Smooth muscle cell (in vitro differentiated cells): Measurements from ENCODE around the gene ADCK2. TPM values are rescaled to one million over a fixed set of nuclear protein-coding genes. Genes with fewer than 3 reads are reported as not detected.
"Not testable (repeated sequence)": the region's sequence is repeated elsewhere in the genome, so short reads cannot be mapped to it uniquely, and the experiment has no call there.

Source experiments
- DNase-seq: peaks from one replicate; lab custom pipeline; 2025; ENCODE audit not compliant: unreplicated experiment; lab: John Stamatoyannopoulos, UW
- H2AFZ ChIP-seq: fragments of 200-600 bp; sonication (generic); 2 replicates; pipeline ENCODE4 v1.6.0; 2016; ENCODE audit warnings: antibody characterized with exemption, low read depth, mild to moderate bottlenecking
- H3F3A ChIP-seq: fragments of 200-600 bp; sonication (generic); 2 replicates; pipeline ENCODE4 v1.6.0; 2017; ENCODE audit warnings: antibody characterized with exemption, low read depth
- H3K27ac ChIP-seq: fragments of 200-600 bp; sonication (generic); 2 replicates; pipeline ENCODE4 v1.5.1; 2016; ENCODE audit warnings: low read depth, mild to moderate bottlenecking
- H3K27me3 ChIP-seq: fragments of 200-600 bp; sonication (generic); 2 replicates; pipeline ENCODE4 v1.6.1; 2016; ENCODE audit warnings: low read depth, mild to moderate bottlenecking
- H3K36me3 ChIP-seq: fragments of 200-600 bp; sonication (generic); 2 replicates; pipeline ENCODE4 v1.5.1; 2016; ENCODE audit warnings: low read depth
- H3K4me1 ChIP-seq: fragments of 200-600 bp; sonication (generic); 2 replicates; pipeline ENCODE4 v1.5.1; 2016; ENCODE audit warnings: low read depth
- H3K4me2 ChIP-seq: fragments of 200-600 bp; sonication (generic); 2 replicates; pipeline ENCODE4 v1.6.0; 2016; ENCODE audit warnings: mild to moderate bottlenecking
- H3K4me3 ChIP-seq: fragments of 200-600 bp; sonication (generic); 2 replicates; pipeline ENCODE4 v1.5.1; 2016; ENCODE audit warnings: mild to moderate bottlenecking
- H3K79me2 ChIP-seq: fragments of 200-600 bp; sonication (generic); 2 replicates; pipeline ENCODE4 v1.6.0; 2016; ENCODE audit warnings: low read depth, mild to moderate bottlenecking
- H3K9ac ChIP-seq: fragments of 200-600 bp; sonication (generic); 2 replicates; pipeline ENCODE4 v1.6.0; 2016; ENCODE audit warnings: low read depth
- H3K9me3 ChIP-seq: fragments of 200-600 bp; sonication (generic); replicated peaks from 2 replicates; pipeline ENCODE4 v1.5.1; 2016; ENCODE audit warnings: low read depth
- H4K20me1 ChIP-seq: fragments of 200-600 bp; sonication (generic); 2 replicates; pipeline ENCODE4 v1.6.0; 2016; ENCODE audit warnings: low read depth
- CTCF ChIP-seq: fragments of 200-600 bp; sonication (generic); IDR thresholded peaks from 2 replicates; pipeline ENCODE4 v1.5.1; 2017; ENCODE audit warnings: borderline replicate concordance, mild to moderate bottlenecking, antibody characterized with exemption; ENCODE audit not compliant: insufficient read depth, poor library complexity, severe bottlenecking
- WGBS: methylation state at CpG from one replicate; pipeline ENCODE4 v1.1.7; 2016; ENCODE audit warnings: low lambda C conversion rate; 5-methylcytosine and 5-hydroxymethylcytosine counted together
- polyA plus RNA-seq: library from polyadenylated mRNA; unstranded; fragments of >200 nt; fragmentation: Nextera tagmentation; extraction: Ambion mirVana; gene quantifications from 2 replicates; pipeline ENCODE4 v1.2.1, GENCODE V29; 2016
- total RNA-seq: library from RNA; depleted of rRNA; stranded (reverse); fragments of >200 nt; gene quantifications from 2 replicates; pipeline ENCODE4 v1.2.3, GENCODE V29; 2014

Gene ADCK2
- total and polyA plus RNA-seq, 2 experiments from 2014 or later = 8.0 to 10.5 TPM

DNA sequence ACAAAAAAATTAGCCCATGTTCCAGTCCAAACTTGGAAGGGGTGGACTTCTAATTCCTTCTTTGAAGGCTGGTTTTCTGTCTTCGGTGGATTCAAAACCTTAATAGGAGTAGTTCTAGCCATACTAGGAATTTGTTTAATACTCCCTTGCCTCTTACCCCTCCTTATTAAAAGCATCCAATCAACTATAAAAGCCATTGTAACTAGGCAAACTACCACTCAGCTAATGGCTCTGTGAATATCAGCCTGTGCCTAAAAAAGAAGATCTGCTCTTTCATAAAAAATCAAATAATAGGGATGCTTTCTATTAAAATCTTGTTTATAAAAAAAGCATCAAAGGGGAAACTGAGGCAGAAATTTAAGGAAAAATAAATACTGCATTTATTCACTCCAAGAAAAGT is 4.1 kb upstream of the ADCK2 start:
- Histone ChIP-seq H3K9me3 (no peaks in the 10 kb centered on the region), H3K4me3 (no peak overlapping the region), H3K4me1 (no peaks in the 10 kb centered on the region), H3K27me3 (peaks cover 7% of the 10 kb centered on the region), H3K4me2 (no peak overlapping the region), H2AFZ (no peak overlapping the region), H4K20me1 (no peaks in the 10 kb centered on the region), H3F3A (peaks cover under 1% of the 10 kb centered on the region), H3K79me2 (no peaks in the 10 kb centered on the region), H3K27ac (no peak overlapping the region), H3K36me3 (no peaks in the 10 kb centered on the region), H3K9ac (no peak overlapping the region)
- TF ChIP-seq CTCF = no peak
- no peak for DNase-seq
- WGBS = 88% methylated on average over 1 of the region's 1 CpG

DNA sequence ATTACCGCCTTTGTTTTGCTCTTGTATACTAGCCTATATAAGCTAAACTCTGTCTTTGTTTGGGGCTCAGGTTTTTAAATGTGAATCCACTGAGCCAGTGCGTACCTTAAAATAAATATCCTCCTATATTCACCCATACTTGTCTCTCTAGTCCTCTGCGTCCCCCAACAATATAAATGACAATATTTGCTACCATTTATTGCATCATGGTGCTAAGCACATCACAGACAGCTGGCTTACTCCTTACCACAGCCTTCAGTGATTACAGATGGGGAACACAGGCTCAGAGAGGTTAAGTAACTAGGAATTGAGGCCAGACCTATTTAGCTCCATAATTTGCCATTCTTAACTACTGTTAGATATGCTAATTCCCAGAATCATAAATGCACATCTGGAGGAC is 3.4 kb upstream of the ADCK2 start:
- H3K9ac ChIP-seq = no peak overlapping the region

DNA sequence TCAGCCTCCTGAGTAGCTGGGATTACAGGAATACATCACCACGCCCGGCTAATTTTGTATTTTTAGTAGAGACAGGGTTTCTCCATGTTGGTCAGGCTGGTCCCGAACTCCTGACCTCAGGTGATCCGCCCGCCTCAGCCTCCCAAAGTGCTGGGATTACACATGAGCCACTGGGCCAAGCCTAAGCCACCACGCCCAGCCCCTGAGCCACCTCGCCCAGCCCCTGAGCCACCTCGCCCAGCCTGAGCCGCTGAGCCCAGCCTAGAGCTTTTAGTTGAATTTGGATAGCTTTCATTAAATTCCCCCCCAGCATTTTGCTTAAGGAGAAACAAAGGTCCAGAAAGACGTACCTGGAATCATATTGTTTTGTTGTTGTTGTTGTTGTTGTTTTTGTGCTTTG is 2.9 kb upstream of the ADCK2 start:
- not testable (repeated sequence) for H3K36me3 ChIP-seq, H3K27me3 ChIP-seq, H3K9me3 ChIP-seq, H3K4me1 ChIP-seq, H3K4me3 ChIP-seq, DNase-seq, H3K9ac ChIP-seq, H3K79me2 ChIP-seq, H2AFZ ChIP-seq, H3K4me2 ChIP-seq, H4K20me1 ChIP-seq, H3F3A ChIP-seq, H3K27ac ChIP-seq
- 90% methylated on average over 10 of the region's 10 CpGs for WGBS

More for the DNA sequence above, 3.4 kb upstream of the ADCK2 start:
- H4K20me1 ChIP-seq = no peaks in the 10 kb centered on the region
- H3K4me2 ChIP-seq = no peak overlapping the region
- H3K36me3 ChIP-seq = no peaks in the 10 kb centered on the region
- no peak overlapping the region for H3K27ac ChIP-seq
- no peaks in the 10 kb centered on the region for H3K9me3 ChIP-seq
- WGBS = 94% methylated on average over 3 of the region's 3 CpGs
- H3K4me1 ChIP-seq = no peaks in the 10 kb centered on the region
- H3F3A ChIP-seq = peaks cover 3% of the 10 kb centered on the region
- TF ChIP-seq CTCF = no peak
- peaks cover 7% of the 10 kb centered on the region for H3K27me3 ChIP-seq
- H3K79me2 ChIP-seq = no peaks in the 10 kb centered on the region
- no peak overlapping the region for H2AFZ ChIP-seq
- DNase-seq = no peak
- H3K4me3 ChIP-seq = no peak overlapping the region

- Histone ChIP-seq H3K9me3 (no peaks in the 10 kb centered on the region), H3K36me3 (no peaks in the 10 kb centered on the region), H3K27me3 (peaks cover 6% of the 10 kb centered on the region), H4K20me1 (no peaks in the 10 kb centered on the region), H3K27ac (no peak overlapping the region), H2AFZ (no peak overlapping the region), H3F3A (peaks cover 3% of the 10 kb centered on the region), H3K79me2 (no peaks in the 10 kb centered on the region), H3K4me3 (no peak overlapping the region), H3K4me2 (no peak overlapping the region), H3K9ac (no peak overlapping the region), H3K4me1 (no peaks in the 10 kb centered on the region)
- WGBS = 89% methylated on average over 4 of the region's 4 CpGs
- DNase-seq = no peak
- no peak for TF ChIP-seq CTCF
These were observed 2.3 kb upstream of the ADCK2 start for GRCh38 chr7:140670343-140670935.
